Breast epithelium (tissue), 3 donors: Measurements from ENCODE around the gene TBC1D10A.

Experiments
- POLR2A ChIP-seq: fragments of 450-650 bp; IDR thresholded peaks from one replicate; pipeline ENCODE4 v1.6.1; 2016; ENCODE audit warnings: antibody characterized with exemption, mild to moderate bottlenecking, moderate library complexity
- POLR2AphosphoS5 ChIP-seq, 3 donors: sonication (generic); formaldehyde crosslinking; IDR thresholded peaks; one replicate each; pipeline ENCODE4 v1.6.1; 2017; ENCODE audit warnings: antibody characterized with exemption in 3 of 3
- TF ChIP-seq, protein P1 (sequence below), 3 donors: fragments of 450-650 bp; IDR thresholded peaks; one replicate each; pipeline ENCODE4 v1.5.1; 2016 to 2017; ENCODE audit warnings: antibody characterized with exemption in 3 of 3, mild to moderate bottlenecking in 3 of 3, moderate library complexity in 3 of 3

DNA sequence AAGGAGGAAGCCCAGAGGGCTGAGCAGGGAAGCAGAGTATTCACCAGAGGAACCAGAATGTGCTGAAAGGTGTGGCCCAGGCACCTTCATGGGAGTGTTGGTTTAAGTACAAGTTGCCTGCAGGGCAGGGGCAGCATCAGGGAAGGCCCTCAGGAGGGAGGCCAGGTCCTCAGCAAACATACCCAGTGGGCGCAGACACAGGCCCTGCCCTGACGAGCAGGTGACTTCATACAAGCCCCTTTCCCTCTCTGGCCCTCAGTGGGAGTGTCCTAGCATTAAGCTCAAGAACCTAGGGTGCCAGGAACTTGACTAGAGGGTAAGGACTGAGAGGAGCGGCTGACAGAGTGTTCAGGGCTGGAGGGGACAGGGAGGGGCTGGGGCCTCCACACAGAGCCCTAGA lies 29.9 kb downstream of the TBC1D10A start:
- TF ChIP-seq POLR2A (no peak), POLR2AphosphoS5 (IDR thresholded peaks at IDR 0.05) (no peak)
- TF ChIP-seq, protein P1, sequence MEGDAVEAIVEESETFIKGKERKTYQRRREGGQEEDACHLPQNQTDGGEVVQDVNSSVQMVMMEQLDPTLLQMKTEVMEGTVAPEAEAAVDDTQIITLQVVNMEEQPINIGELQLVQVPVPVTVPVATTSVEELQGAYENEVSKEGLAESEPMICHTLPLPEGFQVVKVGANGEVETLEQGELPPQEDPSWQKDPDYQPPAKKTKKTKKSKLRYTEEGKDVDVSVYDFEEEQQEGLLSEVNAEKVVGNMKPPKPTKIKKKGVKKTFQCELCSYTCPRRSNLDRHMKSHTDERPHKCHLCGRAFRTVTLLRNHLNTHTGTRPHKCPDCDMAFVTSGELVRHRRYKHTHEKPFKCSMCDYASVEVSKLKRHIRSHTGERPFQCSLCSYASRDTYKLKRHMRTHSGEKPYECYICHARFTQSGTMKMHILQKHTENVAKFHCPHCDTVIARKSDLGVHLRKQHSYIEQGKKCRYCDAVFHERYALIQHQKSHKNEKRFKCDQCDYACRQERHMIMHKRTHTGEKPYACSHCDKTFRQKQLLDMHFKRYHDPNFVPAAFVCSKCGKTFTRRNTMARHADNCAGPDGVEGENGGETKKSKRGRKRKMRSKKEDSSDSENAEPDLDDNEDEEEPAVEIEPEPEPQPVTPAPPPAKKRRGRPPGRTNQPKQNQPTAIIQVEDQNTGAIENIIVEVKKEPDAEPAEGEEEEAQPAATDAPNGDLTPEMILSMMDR (IDR thresholded peaks at IDR 0.05), result no peak
